GM10248 (cell line): ENCODE data around the gene TMIGD3.

Source experiments
- CTCF ChIA-PET: fragments of 300-600 bp; sonication (Branson Sonifier 250); formaldehyde crosslinking; extraction: SDS; loops from one replicate; lab custom pipeline; 2021; ENCODE audit warnings: antibody characterized with exemption; lab: Yijun Ruan, JAX
- POLR2A ChIA-PET: fragments of 350-650 bp; sonication (Branson Sonifier 250); formaldehyde crosslinking; extraction: SDS; loops from one replicate; lab custom pipeline; 2020; ENCODE audit warnings: antibody characterized with exemption; lab: Yijun Ruan, JAX
- DNase-seq: peaks from one replicate; pipeline ENCODE4 v3.0.0; 2012; ENCODE audit errors: extremely low spot score
- CTCF ChIP-seq: IDR thresholded peaks from 2 replicates; pipeline ENCODE4 v1.5.1; 2012; ENCODE audit warnings: mild to moderate bottlenecking, low read depth; ENCODE audit errors: extremely low read depth, missing control alignments, control extremely low read depth

Gene TMIGD3

GRCh38 chr1:111501645-111502044 is 1.8 kb downstream of the TMIGD3 start:
- ChIA-PET CTCF (interaction anchor here (1.8 to 8.7 kb wide), 3 partner anchors 15 to 253 kb away, joined by 4 to 75 read pairs (median 8); no protein-coding TSS in a partner anchor), POLR2A (no interaction called here)
- no peak for DNase-seq
- no peak for TF ChIP-seq CTCF

GRCh38 chr1:111499026-111499785 is 4.2 kb downstream of the TMIGD3 start:
- POLR2A ChIA-PET, result interaction anchor here (0.6 kb wide), 3 partner anchors 94 to 925 kb away, joined by 3 to 4 read pairs (median 3); no protein-coding TSS in a partner anchor
- CTCF ChIA-PET, result interaction anchor here (1.2 to 8.7 kb wide), 4 partner anchors 9 to 248 kb away, joined by 5 to 84 read pairs (median 40); no protein-coding TSS in a partner anchor
- TF ChIP-seq CTCF, result no peak
- DNase-seq, result no peak

- CTCF ChIA-PET, result interaction anchor here (0.8 to 8.7 kb wide), 7 partner anchors 10 to 272 kb away, joined by 3 to 84 read pairs (median 5); no protein-coding TSS in a partner anchor
- DNase-seq, result no peak
- no peak for TF ChIP-seq CTCF
- POLR2A ChIA-PET, result no interaction called here
Measured at GRCh38 chr1:111497592-111497991, 5.8 kb downstream of the TMIGD3 start.

GRCh38 chr1:111496398-111496797 is 7.0 kb downstream of the TMIGD3 start:
- no peak for DNase-seq
- TF ChIP-seq CTCF, result no peak
- CTCF ChIA-PET, result interaction anchor here (0.9 to 8.7 kb wide), 6 partner anchors 10 to 251 kb away, joined by 3 to 84 read pairs (median 8); no protein-coding TSS in a partner anchor
- POLR2A ChIA-PET, result interaction anchor here (0.7 kb wide), 1 partner anchor 1066 kb away, joined by 3 read pairs; no protein-coding TSS in a partner anchor

GRCh38 chr1:111491070-111491469 is 12.4 kb downstream of the TMIGD3 start:
- POLR2A ChIA-PET, result no interaction called here
- CTCF ChIA-PET, result interaction anchor here (1.1 to 2.4 kb wide), 7 partner anchors 9 to 278 kb away, joined by 3 to 19 read pairs (median 6); partner anchors contain the start of gene RAP1A
- no peak for DNase-seq
- no peak for TF ChIP-seq CTCF

- DNase-seq, result no peak
- no peak for TF ChIP-seq CTCF
- POLR2A ChIA-PET, result no interaction called here
- CTCF ChIA-PET, result interaction anchor here (1.1 to 2.4 kb wide), 8 partner anchors 8 to 279 kb away, joined by 3 to 19 read pairs (median 6); partner anchors contain the start of gene RAP1A
Measured at GRCh38 chr1:111490220-111490619, 13.2 kb downstream of the TMIGD3 start.
